NCI-H1417 treated with DMSO at 0.1 percent for 48 hours (cell line): ENCODE data around the gene CYP21A2.

Experiments used
- DNase-seq: peaks from one replicate; lab custom pipeline; 2025; lab: John Stamatoyannopoulos, UW

CYP21A2 gene

GRCh38 chr6:32083812-32084768, 45.9 kb downstream of the CYP21A2 start:
- no peak for DNase-seq

DNA sequence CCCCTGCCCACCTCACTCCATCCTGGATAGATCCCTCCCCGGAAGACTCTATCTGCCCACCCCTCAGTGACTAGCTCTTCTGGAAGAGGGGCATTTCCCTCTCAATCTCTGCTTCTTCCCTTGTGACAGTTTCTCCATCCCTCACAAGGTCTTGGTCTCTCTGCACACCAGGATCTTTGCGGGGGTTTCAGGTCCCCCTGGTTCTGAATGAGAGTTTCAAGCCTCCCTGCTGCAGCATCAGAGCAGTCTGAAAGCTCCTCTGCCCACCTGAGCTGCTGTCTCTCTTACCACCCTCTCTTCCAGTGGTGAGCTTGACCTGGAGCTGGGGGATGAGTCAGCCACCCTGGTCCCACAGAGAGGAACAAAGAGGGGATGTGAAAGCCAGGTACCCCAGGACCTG, 46.6 kb downstream of the CYP21A2 start:
- no peak for DNase-seq

- no peak for DNase-seq
Observed at GRCh38 chr6:32085759-32086459, 47.7 kb downstream of the CYP21A2 start.

DNA sequence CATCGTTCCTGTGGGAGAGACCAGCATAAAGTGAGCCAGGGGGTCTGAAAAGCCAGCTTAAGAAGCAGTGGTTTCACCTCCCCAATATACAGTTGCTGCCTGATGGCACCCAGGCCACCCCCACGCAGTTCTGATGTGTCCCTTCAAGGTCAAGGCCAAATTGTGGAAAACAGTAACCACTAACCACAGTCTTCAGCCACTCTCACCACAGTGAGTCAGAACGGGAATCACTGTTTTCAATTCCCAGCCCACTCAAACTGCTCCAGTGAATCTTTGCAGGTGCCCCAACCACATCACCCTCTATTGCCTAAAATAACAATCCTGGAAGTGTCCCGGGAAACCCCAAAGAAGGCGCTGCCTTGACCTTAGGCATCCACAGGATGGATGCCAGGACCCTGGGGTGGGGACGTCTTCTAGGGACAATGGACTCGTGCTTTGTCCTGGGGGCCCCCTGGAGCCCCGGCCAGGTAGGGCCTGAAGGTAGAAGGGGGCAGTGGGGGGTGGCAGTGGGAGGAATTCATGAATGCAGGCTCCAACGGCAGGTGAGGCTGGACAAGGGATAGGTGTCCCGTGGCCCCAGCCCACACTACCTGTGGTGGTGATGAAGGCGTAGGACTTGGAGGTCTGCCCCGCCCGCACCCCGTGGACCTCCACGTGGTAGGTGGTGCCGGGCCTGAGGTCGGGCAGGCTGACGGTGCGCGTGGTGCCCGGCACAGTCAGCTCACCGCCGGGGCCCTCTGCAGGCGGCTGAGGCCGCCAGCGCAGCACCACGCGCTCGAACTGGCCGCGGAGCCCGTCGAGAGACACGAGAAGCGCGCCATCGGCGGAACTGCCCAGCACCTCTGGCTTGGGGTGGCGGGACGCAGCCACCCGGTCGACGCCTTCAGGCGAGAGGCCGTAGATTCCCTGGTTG, 48.7 kb downstream of the CYP21A2 start:
- DNase-seq, result no peak

DNA sequence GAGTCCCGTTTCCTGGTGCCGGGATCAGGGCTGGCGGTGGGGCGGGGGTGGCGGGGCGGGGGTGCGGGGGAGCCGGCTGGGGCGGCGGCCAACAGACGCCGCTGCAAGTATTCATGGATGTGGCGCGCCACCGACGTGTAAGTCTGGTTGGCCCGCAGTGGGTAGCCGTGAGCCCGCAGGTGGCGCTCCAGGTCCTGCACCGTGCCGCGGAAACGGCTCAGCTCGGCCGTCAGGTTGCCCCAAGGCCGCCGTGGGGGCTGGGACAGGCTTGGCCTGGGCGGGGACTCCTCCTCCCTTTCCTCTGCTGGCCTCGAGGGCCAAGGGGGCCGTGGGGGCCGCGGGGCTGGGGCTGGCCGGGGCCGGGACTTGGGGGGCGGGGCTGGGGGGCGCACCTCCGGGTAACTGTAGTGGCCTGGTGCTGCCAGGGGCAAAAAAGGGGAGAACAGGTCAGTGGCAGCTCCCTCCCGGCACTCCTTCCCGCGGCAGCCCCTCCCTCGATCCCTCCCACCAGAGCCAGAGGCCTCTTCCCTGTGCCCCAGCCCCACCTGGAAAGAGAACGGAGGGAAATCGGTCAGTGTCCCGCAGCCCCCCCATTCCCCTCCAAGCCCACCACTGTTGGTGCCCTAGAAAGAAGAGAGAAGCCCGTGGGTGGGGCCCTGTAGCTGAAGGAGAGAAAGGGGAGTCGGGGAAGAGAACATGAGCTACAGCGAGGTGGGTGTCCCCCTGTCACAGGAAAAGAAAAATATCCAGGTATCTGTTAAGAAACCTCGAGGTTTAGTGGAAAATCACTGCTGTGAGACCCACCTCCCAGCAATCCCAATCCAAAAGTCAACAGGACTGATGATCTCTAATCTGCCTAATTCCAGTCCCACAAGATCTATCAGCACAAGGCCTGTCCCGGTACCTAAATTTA, 49.6 kb downstream of the CYP21A2 start:
- no peak for DNase-seq

DNA sequence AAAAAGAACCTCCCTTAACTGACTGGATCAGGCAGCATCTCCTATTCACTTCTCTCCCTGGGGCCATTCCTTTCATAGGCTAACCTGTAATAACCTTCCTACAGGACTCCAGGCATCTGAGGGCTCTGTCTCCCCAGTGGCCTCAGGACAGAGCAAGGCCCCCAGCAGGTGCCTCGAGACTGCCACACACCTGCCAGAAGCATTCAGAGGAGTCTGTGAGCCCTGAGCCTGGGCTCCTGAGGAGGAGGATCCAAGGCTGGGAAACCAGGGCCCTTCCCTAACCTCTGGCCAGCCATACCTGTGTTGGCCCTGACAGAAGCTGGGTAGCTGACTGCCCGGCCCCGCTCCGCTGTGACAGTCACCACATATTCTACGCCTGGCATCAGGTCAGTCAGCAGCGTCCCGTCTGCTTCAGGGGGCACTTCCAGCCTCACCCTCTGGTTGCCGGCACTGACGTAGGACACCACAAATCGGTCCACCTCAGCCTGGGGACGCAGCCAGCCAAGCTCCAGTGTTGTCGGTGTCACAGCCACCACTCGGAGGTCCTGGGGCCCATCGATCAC, 50.4 kb downstream of the CYP21A2 start:
- no peak for DNase-seq

DNA sequence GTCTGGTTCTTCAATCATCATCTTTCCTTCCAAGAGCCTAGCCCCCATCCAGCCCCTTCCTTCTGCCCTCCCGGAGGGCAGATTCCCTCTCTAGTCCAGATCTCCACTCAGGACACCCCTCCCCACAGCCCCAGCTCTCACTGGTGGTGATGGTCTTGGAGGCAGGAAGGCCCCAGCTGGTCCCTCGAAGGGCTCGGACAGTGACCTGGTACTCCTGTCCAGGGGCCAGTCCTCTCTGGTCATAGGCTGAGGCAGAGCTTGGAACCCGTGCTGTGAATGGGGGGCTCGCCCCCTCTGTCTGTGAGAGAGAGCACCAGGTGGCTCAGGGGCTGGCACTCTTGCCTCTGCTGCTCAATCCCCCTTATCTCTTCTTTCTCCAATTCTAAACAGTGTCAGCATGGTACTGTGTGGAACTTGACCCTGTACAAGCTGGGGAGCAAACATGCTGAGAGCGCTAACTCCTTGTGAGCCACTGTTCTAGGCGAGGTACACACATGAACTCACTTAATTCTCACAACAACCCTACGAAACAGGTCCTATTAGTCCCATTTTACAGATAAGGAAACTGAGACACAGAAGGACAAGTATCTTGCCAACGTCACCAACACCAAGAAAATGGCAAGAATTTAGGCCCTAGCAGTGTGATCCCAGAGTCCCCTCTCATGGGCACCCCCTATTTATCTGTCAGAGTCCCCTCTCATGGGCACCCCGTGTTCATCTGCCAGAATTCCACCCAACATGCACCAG, 51.0 kb downstream of the CYP21A2 start:
- DNase-seq, result no peak
